Measurements from ENCODE around the gene GBX2.

Gene GBX2

DNA sequence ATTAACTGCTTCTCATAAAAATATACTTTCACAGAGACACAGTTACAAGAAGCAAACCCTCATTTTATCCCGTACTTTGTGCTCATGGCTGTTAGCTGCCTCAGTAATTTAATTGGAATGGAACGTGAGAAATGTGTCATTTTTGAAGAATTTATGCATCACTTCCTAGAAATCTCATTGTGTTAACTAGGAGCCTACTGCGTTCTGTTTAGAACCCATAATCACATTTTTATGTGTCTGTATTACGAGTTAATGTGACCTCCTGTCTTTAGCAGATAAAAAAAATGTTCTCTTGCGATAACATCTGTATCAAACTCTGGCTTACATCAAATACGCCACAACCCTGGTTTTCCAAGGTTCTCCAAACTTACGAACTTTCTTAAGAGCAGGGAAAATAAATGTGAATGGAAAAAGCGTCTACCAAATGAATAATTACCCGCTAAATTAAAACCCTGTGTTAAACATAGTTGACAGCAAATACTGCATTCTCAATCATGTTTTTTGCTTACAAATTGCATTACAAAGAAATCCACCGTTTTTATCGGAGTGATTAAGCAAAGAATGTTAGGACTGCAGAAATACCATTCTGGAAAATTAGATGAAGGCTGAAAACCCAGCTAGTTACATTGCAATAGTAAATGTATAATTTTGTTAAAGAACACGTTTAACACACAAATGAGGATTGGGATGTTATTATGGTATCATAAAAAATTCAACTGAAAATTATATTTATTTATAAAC, 12.1 kb upstream of the GBX2 start:
- no peak for DNase-seq

DNA sequence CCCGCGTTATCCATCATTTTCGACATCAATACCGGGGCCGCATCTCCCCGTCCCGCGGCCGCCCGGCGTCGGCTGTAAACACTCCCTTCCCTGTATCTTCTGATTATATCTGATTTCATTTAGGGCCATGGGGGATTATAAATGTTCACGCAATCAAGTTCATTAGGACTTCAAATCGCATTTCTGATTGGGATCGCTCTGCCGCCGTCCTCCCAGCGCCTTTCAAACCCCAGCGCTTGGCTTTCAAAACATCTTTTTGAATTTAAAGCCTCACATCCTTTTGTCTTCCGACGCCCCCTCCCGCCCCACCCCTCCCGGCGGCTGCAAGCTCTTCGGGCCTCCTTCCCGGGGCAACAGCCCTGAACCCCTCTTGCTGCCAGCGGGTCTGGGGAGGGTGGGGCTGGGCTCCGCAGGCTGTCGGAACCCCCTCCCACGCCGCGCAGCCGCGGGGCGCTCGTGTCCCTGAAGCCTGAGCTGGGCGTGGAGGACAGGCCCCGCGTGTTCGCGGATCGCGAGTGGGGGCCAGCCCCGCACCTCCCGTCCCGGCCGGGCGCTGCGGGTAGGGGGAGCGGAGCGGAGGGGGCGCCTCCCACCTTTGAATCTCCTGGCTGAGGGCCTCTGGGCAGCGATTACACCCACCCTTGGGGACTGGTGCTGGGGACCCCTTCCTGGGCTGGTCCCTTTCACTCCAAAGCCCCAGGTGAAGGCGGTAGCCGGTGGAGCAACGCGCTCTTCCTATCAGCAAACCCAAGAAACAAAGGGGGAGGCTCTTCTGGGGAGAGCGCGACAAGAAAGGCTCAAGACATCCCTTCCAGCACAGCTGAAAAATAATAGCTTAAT, 11.3 kb upstream of the GBX2 start:
- no peak for DNase-seq

DNA sequence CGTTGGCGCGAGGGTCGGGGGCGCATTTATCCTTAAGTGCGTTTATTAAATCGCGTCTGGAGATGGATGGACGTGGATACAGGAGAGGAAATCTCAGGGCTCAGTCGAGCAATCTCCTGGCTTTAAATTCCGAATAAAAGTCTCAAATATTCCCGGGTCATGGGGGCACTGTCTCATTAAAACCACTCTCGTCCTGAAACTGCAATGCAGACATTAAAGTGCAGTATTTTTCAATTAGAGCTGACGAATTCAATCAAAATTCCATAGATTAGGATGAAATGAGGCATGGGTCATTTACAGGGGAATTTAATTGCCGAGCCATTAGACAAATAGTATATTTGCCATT, 10.7 kb upstream of the GBX2 start:
- no peak for DNase-seq

DNA sequence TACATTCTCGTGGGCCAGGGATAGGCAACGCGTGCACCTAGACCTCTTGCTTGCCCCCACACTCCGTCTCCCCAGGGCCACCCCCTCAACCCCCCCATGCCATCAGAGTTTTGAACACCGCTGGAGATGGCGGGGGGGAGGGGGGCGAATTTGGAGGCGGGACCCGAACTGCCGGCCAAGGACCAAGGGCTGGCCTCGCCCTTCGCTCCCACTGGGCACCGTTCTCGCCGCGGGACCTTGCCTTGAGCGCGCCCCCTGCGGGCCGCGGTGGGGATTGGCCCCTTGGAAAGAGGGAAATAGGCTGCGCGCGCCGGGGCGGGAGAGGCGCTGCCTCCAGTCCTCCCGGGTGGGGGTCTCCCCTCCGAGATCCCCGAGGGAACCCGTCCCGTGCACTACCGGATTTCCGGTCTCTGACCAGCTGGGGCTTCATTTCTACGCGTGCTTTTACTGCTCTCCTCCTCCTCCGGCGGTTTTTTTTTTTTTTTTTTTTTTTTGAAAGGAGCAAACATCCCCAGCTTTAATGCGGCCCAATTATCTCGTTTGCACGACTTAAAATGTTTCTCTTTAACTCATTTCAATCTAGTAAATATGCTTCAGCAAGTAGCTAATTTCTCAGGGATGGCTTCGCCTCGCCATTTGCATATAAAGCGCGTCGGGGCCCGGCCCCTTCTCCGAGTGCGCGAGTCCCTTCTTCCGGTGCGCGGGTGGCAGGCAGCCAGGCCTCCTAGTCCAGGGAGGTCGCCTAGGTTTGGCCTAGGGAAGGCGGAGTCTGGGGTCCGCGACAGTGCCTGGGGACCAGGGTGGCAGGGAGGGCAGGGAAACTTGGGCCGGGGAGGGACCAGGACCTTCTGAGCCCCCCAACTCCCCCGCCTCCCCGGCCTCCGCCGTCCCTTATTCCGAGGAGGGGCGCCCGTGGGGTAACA, 10.0 kb upstream of the GBX2 start:
- DNase-seq = no peak

DNA sequence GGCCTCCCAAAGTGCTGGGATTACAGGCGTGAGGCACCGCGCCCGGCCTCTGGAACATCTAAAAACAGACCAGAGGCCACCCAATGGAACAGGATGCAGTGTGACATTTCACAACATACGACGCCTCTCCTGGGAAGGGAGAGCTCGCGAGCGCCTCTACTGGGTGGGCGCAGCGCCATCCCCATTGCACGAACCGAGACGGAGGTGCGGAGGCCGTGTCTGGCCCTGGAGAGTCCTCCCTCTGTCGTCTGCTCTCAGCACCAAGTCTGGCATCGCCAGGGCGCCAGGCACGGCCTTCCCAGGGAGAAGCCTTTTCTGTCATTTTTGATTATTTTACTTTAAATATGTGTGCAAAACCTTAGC, 9.4 kb upstream of the GBX2 start:
- no peak for DNase-seq

DNA sequence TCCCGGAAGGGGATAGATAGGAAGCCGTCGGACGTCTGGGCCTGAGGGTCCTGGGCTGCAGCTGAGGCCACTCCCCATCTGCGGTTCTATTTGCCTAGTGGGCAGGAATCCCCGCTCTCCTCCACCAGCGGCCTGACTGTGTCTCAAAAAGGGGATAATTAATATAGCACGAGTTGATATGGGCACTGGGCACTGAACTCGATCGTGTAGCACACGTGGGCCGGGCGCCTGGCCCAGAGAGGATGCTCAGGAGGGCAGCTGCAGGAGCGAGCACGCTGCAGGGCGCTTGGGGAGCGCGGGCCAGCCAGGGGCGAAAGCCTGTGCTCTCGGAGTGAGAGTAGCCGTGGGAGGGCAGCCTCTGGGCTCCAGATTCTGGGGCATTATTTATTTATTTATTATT, 8.8 kb upstream of the GBX2 start:
- DNase-seq = no peak

DNA sequence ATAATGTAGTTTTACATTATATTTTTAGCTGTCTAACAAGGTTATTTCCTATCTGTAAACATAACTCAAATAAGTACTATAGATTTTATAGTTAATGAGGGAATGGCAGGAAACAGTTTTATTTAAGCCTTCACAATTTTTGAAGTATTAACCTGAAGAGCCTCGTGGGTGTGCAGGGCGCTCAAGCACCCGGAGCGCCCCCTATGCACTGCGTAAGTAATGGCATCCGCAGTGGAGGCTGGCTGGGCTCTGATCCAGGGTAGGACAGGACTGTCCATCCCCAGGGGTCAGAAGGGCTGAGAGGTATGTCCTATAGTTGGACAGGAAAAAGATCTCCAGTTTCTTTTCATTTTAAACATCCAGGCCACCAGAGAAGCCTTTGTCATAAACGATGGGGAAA, 8.2 kb upstream of the GBX2 start:
- no peak for DNase-seq

DNA sequence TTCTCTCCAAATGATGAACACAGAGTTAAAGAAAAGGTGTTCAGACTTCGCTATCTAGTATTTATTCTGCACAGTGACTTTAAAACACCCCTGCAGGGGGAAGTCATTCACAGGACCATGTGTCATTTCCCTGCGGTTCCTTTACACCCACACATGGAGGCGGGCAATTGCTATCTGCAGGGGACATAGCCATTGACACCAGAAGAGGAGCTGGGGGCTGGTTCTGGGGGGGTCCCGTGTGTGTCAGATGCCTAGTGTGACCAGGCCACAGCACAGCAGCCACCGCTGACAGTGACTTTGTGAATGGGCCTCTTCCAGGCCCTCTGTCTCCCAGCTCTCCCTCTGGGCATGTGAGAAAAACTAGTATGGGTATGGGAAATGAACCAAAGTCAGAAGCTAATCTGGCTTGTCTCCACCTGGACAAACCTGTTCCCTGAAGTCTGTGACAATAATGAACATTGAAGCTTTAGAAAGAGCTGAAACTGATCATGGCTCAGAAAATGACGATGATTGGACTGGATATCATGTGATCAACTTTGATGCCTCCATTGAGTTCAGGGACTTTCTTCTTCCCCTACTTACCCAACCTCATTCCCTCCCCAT, 7.5 kb upstream of the GBX2 start:
- no peak for DNase-seq

DNA sequence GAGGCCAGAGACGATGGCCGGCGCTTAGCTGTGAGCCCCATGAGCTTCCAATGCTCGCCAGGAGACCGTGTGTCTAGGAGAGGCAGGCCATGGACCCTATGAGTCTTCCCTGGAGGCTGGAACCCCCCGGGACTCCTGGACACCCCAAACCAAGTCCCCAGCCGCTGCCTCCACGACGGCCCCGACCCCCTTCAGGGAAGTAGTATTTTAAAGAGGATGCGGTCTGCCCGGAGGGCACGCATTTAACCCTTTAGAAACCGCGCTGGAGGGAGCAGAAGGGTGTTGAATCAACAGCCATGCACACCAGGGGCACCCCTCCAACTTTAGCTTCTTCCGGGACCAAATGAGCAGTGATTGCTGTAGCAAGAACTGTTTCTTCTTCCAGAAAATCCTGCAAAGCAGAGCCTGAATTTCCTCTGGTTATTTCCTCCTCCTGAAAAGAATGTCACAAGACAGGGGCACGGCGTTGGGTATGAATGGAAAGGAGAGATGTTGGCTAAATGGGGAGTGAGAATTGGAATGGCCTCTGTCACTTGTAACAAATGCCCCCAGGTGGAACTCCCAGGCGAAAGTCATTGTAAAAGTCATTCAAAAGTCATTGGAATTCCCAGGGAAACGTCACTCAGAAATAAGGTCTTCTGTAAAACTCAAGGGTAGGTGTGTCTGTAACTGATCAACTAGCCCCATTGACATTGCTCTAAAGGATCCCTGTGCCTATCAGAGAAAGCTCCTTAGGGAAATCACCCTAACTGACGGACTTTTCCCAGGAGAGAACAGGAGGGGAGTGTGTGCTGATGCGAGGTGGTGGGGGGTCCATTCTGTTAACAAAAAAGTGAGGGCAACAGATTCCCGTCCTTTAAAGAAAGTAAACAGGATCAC, 5.8 kb upstream of the GBX2 start:
- no peak for DNase-seq

DNA sequence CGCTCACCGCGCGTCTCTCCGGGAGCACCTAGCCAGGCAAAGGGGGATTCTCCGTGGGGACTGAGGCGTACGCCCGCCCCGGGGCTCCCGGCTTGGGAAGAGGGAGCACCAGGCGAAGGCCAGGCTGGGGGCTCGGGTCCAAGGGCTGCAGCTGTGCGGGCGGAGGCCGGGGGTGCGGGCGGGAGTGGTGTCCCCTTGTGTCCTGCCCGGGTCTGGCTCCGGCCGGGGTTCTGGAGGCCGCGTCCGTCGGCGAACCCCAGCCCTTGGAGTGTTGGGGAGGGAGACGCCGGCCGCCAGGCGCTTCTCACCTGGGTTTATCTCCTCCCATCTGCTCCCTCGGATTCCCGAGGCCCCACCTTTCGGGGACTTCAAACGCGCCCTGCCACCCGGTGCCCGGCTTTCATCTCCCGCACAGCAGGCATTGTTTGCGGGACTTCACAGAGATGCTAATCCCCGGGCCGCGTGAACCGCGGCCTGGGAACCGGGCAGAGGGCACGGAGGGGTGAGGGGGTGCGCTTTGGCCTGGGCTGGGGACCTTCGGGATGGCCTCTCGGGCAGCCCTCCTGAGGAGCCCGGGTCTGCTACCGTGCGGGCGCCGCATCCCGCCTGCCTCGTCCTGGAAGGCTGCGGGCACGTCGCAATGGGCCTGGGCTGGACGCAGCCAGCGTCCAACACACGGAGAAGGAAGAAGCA, 5.0 kb upstream of the GBX2 start:
- DNase-seq = no peak

DNA sequence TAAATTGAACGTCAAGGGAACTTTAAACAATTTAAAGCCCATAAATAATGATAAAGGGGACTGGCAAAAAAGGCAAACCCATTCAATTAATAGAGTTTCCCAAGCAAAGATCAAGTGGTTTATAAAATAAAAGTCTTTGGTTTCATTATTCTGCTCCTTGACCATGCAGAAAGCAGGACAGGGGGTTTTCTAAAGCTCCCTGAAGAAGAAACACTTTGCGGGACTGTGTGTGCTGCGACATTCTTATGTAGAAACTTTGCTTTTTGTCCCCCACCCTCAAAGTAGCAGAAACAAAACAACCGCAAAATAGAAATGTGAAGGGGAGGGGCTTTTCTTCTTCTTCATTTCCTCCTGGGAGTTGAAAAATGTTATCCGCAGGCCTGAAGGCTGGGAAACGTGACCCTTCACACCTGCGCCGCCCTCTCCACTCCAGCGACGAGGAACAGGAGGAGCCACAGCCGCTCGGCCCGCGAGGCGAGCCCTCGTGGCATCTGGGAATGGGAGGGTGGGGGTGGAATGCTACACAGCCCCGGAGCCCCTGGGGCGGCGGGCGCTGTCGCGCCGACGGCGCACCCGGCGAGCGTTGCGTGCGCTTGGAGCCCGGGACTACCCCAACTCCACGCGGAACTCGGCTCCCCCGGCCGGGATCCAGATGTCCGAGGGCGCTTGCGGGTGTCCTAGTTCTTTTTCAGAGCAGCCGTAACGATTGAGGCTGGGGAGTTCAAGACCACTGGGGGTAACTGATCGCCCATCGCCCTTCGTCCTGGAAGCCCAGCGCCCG, 4.3 kb upstream of the GBX2 start:
- no peak for DNase-seq

DNA sequence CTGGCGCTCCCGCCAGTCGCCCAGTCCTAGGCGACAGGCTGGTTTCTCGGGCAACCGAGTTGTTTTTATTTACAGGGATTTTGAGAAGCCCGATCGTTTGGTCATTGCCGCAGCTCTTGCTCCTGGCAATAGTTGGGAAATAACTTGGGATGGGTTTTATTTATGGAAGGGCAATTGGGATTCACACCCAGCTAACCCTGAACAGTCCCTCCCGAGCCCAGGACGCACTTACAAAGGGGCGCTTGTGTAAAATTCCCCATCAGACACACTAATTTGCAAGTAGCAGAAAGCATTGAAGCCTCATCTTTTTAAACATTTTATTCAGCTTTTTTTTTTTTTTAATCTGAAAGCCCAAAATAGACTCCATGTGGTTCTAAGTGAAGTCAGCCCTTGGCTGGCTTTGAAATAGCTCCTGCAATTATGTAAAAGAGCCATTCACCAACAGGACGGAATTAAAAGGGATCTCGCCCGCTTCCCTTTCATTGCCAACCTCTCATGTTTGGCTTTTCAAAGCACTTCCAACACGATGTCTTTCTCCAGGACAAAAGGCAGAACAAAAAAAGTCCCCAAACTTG, 3.6 kb upstream of the GBX2 start:
- DNase-seq = no peak

DNA sequence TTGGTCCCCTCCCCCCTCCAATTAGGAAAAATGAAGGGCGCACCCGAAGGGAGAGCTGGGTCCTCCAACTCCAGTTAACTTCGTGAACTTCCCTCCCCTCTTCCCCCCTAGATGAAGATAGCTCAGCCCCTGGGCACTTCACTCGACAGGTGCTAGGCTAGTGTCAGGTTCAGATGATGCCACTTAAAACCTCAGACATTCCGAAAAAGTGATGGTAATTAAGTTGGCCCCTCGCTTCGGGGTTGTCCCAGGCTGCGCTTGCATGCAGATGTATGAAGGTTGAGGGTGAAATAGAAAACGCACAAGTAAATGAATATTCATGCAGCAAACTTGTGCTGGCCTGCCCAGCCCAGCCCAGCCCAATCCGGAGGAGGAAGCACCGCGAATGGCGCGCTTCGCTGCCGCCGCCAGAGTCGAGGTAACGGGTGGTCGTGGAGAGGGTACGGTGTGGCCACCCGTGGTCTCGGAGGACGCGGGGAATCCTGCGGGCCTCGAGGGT, 3.0 kb upstream of the GBX2 start:
- DNase-seq = no peak

DNA sequence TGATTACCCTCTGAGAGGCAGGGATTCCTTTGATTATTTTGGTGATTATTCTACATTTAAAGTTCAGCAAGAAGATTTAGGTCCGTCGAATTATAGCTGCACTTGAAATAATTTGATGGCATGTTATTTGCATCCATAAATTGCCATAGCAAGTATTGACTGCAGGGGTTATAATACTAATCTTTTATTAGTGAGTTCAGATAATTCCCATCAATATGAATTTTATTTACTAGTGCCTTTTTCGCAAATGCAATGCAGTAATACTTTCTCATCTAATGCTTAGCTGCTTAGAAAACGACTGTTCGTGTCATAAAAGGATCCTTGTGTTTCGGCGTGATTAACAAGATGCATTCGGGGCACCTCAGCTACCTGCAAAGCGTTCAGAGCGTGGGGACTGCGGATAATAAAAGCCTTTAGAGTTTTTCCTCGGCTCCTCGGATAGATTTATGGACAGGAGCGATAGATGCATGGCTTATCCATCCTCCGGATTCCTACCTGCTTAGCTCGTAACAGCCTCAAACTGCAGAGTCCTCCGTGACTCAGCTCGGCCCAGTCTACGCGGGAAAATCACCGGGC, 2.5 kb upstream of the GBX2 start:
- no peak for DNase-seq

DNA sequence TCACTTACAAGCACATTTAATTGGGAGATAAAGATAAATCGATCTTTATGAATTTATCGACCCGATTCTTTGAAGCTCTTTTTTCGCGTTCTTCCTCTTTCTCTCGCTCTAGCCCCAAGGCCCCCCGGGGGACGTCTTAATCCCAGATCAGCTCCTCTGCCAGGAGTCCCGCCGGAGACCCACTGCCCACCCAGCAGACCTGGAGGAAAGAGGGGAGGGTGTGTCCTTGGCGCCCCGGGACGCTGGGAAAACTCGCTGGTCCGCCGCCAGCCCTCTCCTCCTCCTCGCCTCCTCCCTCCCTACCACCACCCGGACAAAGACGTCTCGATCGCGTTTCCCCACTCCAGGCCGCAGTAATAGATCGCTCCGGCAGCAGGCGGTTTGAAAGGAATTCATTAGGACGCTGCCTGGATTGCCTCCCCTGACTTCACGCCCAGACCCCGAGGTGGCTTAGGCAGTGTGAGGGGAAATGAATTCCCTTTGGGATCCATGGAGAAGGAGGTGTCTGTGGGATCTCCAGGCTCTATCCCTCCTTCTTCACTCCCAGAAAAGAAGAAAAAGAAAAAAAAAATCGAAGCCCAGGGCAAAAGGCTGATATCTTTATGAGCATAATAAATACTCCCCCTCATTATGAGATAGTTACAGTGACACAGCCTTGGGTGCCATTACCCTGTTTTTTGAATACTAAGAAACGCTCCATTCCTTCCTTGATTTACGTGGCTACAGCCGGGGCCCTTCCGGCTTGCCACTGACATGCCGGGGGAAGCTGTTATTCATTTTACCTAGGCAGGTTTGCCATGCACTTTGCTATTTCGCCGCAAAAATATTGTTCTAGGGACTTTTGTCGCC, 1.8 kb upstream of the GBX2 start:
- DNase-seq = no peak

DNA sequence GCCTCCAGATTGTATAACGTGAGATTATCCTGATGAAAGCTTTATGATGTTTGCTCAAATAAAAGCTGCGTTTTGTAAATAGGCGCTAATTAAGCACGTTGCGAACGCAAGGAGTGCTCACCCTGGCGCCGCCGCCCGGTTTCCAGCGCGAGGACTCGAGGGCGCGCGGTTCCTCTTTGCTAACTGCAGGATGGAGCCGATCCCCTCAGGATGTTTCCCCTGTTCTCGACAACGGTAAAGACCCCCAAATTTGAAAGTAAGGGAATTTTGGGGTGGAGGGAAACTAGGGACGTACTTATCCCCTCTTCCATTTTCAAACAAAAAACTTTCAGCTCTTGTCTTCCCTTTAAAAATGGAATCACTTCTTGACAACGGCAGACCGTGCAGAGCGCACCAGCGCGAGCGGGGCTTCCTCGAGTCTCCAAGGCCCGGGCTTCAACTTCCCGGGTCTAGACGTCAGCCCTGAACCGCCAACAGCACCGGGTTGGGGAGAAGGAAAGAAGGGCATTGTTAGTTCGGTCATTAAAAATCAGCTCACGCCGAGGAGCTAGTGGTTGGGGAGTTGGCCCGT, 1.1 kb upstream of the GBX2 start:
- no peak for DNase-seq

DNA sequence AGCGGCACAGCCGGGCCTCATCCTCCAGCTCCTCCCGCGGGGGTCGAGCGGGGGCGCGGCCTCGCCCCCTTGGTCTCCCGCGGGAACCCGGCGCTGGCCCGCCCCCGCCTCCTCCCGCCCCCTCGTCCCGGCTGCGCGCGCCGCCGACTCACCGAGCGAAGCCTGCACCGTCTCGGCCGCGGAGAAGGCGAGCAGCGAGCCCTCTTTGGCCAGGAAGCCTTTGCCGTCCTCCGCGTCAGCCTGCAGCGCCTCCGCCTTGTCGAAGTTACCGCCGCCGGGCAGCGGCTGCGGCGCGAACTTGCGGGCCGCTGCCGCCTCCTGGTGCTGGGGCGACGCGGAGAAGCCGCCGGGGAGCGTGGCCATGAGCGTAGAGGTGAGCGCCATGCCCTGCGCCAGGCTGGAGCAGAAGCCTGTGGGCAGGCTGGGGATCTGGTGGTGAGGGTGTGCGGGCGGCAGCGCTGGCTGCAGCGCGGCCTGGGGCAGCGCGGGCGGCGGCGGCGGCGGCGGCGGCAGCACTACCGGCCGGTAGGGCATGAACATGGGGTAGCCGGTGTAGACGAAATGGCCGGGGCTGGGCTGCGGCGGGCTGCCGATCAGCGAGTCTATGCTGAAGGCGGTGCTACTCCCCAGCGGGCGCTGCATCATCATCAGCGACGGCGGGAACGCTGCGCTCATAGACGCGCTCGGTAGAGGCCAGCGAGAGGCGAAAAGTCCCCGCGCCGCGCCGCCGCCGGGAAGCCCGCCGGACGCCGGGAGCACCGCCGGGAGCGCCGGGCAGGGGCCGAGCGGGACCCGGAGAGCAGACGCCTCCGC, 683 bp downstream of the GBX2 start:
- no peak for DNase-seq
